Activated CD4-positive, alpha-beta memory T cell treated with anti-CD3 and anti-CD28 coated beads for 36 hours (primary cell): ENCODE data around the gene TC2N. TPM values are rescaled to one million over a fixed set of nuclear protein-coding genes. Genes with fewer than 3 reads are reported as not detected.

Experiments used
- CTCF ChIA-PET: fragments of 350-600 bp; sonication (Branson Sonifier 250); formaldehyde crosslinking; loops from one replicate; lab custom pipeline; 2021; ENCODE audit warnings: antibody characterized with exemption, inconsistent platforms; lab: Charles Lee
- POLR2A ChIA-PET: fragments of 350-600 bp; sonication (Branson Sonifier 250); formaldehyde crosslinking; loops from one replicate; lab custom pipeline; 2021; ENCODE audit warnings: antibody characterized with exemption; lab: Charles Lee
- DNase-seq: peaks from one replicate; pipeline ENCODE4 v3.0.0-alpha.2; 2020
- H3K27ac Mint-ChIP-seq: one replicate; pipeline ENCODE4 v1.8.0; 2021; ENCODE audit warnings: mixed read lengths
- H3K27me3 Mint-ChIP-seq: one replicate; pipeline ENCODE4 v1.8.0; 2021; ENCODE audit warnings: mixed read lengths
- H3K36me3 Mint-ChIP-seq: one replicate; pipeline ENCODE4 v1.8.0; 2021; ENCODE audit warnings: mixed read lengths
- H3K4me1 Mint-ChIP-seq: one replicate; pipeline ENCODE4 v1.8.0; 2021; ENCODE audit warnings: low read depth, mixed read lengths
- H3K4me3 Mint-ChIP-seq: one replicate; pipeline ENCODE4 v1.8.0; 2021; ENCODE audit warnings: mild to moderate bottlenecking, mixed read lengths
- H3K9me3 Mint-ChIP-seq: one replicate; pipeline ENCODE4 v1.8.0; 2021; ENCODE audit warnings: mixed read lengths
- intact Hi-C: fragments of 100-400 bp; cut with micrococcal nuclease; formaldehyde crosslinking; loops from one replicate; pipeline ENCODE4 v1.15.1; 2023
- total RNA-seq, 2 experiments: library from RNA; stranded (reverse); gene quantifications; one replicate each; pipeline ENCODE4 v1.2.3, GENCODE V29; 2021

Gene TC2N
- total RNA-seq: 10 to 100 TPM; 44.9 to 46.6 TPM

DNA sequence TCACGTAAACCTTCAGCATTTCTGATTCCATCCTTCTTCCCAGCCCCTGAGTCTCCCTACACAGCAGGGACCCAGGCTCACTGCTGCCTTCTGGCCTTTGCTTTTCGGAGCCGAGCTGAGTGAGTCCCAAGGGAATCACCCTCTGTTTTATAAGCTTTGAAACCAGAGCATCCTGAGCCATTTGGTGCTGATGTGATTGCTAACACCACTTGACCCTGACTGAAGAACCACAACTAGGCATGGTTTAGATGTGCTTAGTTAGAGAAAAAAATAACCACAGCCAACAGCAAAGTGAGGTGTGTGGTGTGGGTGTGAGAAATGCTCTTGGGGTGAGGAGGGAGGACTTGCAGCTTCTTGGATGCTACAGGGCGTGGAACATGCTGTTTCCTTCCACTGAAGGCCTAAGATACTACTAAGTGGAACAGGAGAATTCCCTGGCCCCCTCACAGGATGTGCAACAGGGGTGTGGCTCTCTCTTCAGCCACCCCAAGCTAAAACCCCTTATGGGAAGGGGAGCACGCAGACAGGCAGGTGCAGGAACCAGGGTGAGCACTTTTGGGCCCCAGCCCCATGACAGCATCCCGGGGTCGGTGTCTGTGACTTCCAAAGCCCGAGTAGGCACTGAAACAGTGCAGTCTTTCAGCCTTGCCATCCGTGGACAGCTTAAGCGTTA, at the start of gene TC2N:
TC2N (minus strand) TSS at position 221 of the 673 bp plus-strand sequence. CDS start 53,767 bp downstream, outside the sequence.
- peak within 1 kb of the TSS; percentile 94 for H3K27ac Mint-ChIP-seq
- H3K36me3 Mint-ChIP-seq: peaks cover 3% of the 10 kb centered on the region

DNA sequence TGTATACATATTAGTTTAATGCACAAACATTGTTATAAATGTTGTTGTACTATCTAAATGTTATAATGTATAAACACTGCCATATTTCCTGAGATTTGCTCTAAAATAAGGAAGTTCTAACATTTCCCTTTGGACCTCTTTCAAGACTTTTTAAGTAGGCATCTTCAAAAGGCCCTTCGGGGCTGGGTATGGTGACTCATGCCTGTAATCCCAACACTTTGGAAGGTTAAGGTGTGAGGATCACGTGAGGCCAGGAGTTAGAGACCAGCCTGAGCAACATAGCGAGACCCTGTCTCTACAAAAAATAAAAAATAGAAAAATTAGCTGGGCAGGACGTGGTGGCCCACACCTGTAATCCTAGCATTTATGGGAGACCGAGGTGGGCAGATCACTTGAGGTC, 44.7 kb upstream of the TC2N start:
- Mint-ChIP-seq H3K36me3 (no peaks in the 10 kb centered on the region), H3K9me3 (no peaks in the 10 kb centered on the region), H3K27me3 (no peaks in the 10 kb centered on the region), H3K4me1 (peaks cover 5% of the 10 kb centered on the region), H3K27ac (no peak overlapping the region), H3K4me3 (no peak overlapping the region)
- DNase-seq: no peak
- CTCF ChIA-PET: interaction anchor here (0.7 to 2.4 kb wide), 22 partner anchors 10 to 735 kb away, joined by 3 to 14 read pairs (median 4); no protein-coding TSS in a partner anchor
- POLR2A ChIA-PET: interaction anchor here (1.4 kb wide), 1 partner anchor 53 kb away, joined by 5 read pairs; no protein-coding TSS in a partner anchor
- intact Hi-C loops: loop anchor here (5.0 kb wide), 2 partner anchors 40 to 260 kb away; no protein-coding TSS in a partner anchor

More for the DNA sequence above, at the start of gene TC2N:
- Mint-ChIP-seq H3K4me1 (peaks cover 93% of the 10 kb centered on the region), H3K27me3 (no peaks in the 10 kb centered on the region), H3K4me3 (peak within 1 kb of the TSS; percentile 87), H3K9me3 (no peaks in the 10 kb centered on the region)
- CTCF ChIA-PET: interaction anchor here (0.7 to 2.5 kb wide), 4 partner anchors 9 to 44 kb away, joined by 4 to 8 read pairs (median 4); no protein-coding TSS in a partner anchor
- POLR2A ChIA-PET: interaction anchor here (0.7 to 1.9 kb wide), 7 partner anchors 9 to 371 kb away, joined by 3 to 7 read pairs (median 3); no protein-coding TSS in a partner anchor
- intact Hi-C loops: loop anchor here (1.0 to 10.0 kb wide), 6 partner anchors 31 to 1483 kb away; partner anchors contain the start of gene PPP4R3A
- peak; percentile 79 for DNase-seq

DNA sequence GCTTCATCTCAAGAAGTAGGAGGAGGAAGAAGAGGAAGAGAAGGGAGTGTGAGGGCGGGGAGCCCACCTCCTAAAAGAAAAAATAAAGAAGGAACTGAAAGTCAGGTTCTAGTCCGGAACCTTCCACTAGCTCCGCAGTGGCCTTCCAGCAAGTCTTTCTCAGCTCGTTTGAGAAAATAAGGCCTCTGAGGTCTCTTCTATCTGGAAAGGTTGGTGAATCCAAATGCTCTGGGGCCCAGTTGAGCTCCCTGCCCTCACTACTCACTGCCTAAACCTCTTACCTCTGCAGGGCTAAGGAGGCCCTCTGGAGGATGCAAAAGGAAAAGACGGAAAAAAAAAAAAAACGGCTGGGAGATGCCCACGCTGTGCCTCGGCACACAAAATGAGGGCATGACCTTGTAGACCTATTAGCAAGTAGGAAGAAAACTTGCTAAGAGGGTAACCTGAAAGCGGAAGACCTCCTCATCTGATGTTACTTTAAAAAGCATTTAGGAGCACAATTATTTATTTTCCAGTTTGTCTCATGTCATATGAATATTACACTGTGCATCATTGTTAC, 44.2 kb upstream of the TC2N start:
- intact Hi-C loops: loop anchor here (5.0 kb wide), 2 partner anchors 39 to 259 kb away; no protein-coding TSS in a partner anchor
- no peak overlapping the region for H3K4me3 Mint-ChIP-seq
- ChIA-PET CTCF (interaction anchor here (0.5 to 2.4 kb wide), 42 partner anchors 12 to 734 kb away, joined by 3 to 14 read pairs (median 4); partner anchors contain the start of gene TC2N), POLR2A (interaction anchor here (1.4 kb wide), 1 partner anchor 53 kb away, joined by 5 read pairs; no protein-coding TSS in a partner anchor)
- H3K9me3 Mint-ChIP-seq: no peaks in the 10 kb centered on the region
- no peaks in the 10 kb centered on the region for H3K36me3 Mint-ChIP-seq
- no peak overlapping the region for H3K27ac Mint-ChIP-seq
- H3K27me3 Mint-ChIP-seq: no peaks in the 10 kb centered on the region
- peak; percentile 55 for DNase-seq
- H3K4me1 Mint-ChIP-seq: peaks cover 5% of the 10 kb centered on the region

DNA sequence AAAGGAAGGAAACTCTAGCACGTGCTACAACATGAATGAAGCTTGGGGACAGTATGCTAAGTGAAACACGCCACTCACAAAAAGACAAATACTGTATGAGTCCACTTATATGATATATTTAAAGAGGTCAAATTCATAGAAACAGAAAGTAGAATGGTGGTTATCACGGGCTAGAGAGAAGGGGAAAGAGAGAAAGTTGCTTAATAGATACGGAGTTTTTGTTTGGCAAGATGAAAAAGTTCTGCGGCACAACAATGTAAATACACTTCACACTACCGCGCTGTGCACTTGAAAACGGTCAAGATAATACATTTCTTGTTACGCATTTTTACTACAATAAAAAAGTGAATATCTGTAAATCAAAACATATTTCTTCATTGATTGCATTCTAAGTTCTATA, 42.9 kb upstream of the TC2N start:
- intact Hi-C loops: loop anchor here (5.0 kb wide), 2 partner anchors 38 to 258 kb away; no protein-coding TSS in a partner anchor
- no peak for DNase-seq
- Mint-ChIP-seq H3K4me1 (peaks cover 5% of the 10 kb centered on the region), H3K36me3 (no peaks in the 10 kb centered on the region), H3K27me3 (no peaks in the 10 kb centered on the region), H3K9me3 (no peaks in the 10 kb centered on the region), H3K4me3 (no peak overlapping the region), H3K27ac (no peak overlapping the region)
- CTCF ChIA-PET: interaction anchor here (1.6 to 2.4 kb wide), 4 partner anchors 11 to 260 kb away, joined by 4 to 11 read pairs (median 4); no protein-coding TSS in a partner anchor
- POLR2A ChIA-PET: no interaction called here

DNA sequence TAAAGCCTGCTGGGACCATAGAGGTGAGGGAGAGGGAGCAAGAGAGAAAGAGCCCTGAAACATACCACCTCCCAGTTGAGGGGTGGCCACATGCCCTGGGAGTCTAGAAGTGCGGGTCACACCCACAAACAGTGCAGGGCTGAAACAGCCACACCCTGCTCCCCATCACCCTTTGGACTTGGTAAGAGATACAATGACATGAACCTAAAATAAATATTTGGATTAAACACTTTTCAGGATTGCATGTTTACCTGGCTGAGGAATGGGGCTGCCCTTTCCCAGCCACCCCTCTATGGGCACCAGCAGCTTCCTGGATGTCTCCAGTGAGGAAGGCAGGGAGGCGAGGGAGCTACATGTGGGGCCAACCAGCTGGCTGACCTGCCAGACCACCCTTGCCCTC, 39.0 kb upstream of the TC2N start:
- no peak overlapping the region for H3K27ac Mint-ChIP-seq
- H3K4me3 Mint-ChIP-seq: no peak overlapping the region
- POLR2A ChIA-PET: no interaction called here

DNA sequence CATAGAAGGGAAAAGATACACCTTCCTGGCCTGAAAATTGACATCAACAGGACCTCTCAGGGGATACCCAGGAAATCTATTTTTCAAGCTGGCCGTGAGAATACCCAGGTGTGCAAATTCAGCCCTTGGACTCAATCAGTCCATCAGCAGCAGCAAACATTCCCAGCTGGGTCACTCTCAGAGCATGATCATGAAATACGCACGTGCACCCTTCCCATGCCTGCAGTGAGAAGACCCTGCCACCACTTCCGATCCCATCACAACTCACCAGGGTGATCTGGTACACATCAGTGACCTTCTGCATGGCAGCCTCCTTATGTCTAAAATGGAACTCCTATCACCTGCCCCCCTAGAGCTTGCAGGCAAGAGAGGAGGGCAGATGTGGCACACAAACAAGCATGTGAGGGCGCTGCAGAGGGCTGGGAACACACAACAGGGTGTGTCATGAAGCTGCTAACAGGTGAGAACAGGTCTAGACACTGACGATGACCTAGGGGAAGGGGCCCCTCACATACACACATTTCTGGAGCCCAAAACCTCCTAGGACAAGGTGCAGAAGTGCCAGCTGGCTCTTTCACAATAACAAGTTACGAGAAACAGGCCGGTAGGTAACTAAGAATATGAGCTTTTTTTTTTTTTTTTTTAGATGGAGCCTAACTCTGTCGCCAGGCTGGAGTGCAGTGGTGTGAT, 37.8 kb upstream of the TC2N start:
- no peaks in the 10 kb centered on the region for H3K27me3 Mint-ChIP-seq
- ChIA-PET CTCF (interaction anchor here (0.6 kb wide), 1 partner anchor 371 kb away, joined by 3 read pairs; no protein-coding TSS in a partner anchor), POLR2A (interaction anchor here (0.6 kb wide), 1 partner anchor 133 kb away, joined by 3 read pairs; no protein-coding TSS in a partner anchor)
- no peak overlapping the region for H3K4me3 Mint-ChIP-seq
- no peaks in the 10 kb centered on the region for H3K9me3 Mint-ChIP-seq
- DNase-seq: no peak
- H3K27ac Mint-ChIP-seq: no peak overlapping the region
- H3K4me1 Mint-ChIP-seq: no peaks in the 10 kb centered on the region
- no peaks in the 10 kb centered on the region for H3K36me3 Mint-ChIP-seq
- intact Hi-C loops: no loop called here

More for the DNA sequence above, 39.0 kb upstream of the TC2N start:
- H3K4me1 Mint-ChIP-seq: peaks cover 2% of the 10 kb centered on the region
- intact Hi-C loops: no loop called here
- no peaks in the 10 kb centered on the region for H3K9me3 Mint-ChIP-seq
- H3K36me3 Mint-ChIP-seq: no peaks in the 10 kb centered on the region
- no peaks in the 10 kb centered on the region for H3K27me3 Mint-ChIP-seq
- DNase-seq: no peak
- CTCF ChIA-PET: no interaction called here

DNA sequence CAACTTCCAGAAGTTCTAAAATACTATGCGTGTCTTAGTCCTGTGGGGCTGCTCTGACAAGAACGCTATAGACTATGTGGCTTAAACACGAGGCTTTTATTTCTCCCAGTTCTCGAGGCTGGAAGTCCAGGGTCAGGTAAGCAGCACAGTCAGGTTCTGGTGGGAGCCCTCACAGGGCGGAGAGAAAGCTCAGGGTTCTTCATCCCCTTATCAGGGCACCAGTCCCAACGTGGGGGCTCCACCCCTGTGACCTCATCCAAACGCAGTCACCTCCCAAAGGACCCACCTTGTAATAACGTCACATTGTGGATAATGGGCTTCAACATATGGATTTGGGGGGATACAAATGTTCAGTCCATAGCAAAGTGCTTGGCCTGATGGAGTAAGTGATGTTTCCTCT, 37.1 kb upstream of the TC2N start:
- Mint-ChIP-seq H3K27ac (no peak overlapping the region), H3K36me3 (no peaks in the 10 kb centered on the region), H3K9me3 (no peaks in the 10 kb centered on the region), H3K4me3 (no peak overlapping the region), H3K27me3 (no peaks in the 10 kb centered on the region), H3K4me1 (no peaks in the 10 kb centered on the region)
- intact Hi-C loops: no loop called here
- ChIA-PET CTCF (no interaction called here), POLR2A (interaction anchor here (0.6 kb wide), 1 partner anchor 132 kb away, joined by 3 read pairs; no protein-coding TSS in a partner anchor)
- no peak for DNase-seq

DNA sequence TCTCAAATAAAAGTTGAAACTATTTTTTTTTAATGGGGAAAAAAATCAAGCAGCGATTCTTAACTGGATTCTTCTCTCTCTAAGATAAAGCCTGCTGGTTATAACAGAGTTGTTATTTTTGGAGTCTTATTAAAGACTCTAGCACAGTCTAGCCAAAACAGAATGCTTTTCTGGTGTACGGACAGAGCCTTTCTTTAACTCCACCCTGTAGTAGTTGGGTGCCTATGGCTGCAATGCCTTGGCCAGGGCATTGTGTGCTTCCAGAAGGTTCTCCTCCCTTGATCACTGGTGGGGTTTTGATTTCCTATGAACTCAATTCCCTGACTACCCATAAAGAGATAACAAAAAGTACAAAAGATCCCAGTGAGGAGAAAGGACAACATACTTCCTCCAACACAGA, 35.7 kb upstream of the TC2N start:
- DNase-seq: no peak
- no peaks in the 10 kb centered on the region for H3K36me3 Mint-ChIP-seq
- ChIA-PET POLR2A (no interaction called here), CTCF (no interaction called here)
- H3K4me1 Mint-ChIP-seq: no peaks in the 10 kb centered on the region
- intact Hi-C loops: no loop called here
- H3K27me3 Mint-ChIP-seq: no peaks in the 10 kb centered on the region
- H3K4me3 Mint-ChIP-seq: no peak overlapping the region
- no peaks in the 10 kb centered on the region for H3K9me3 Mint-ChIP-seq
- H3K27ac Mint-ChIP-seq: no peak overlapping the region

DNA sequence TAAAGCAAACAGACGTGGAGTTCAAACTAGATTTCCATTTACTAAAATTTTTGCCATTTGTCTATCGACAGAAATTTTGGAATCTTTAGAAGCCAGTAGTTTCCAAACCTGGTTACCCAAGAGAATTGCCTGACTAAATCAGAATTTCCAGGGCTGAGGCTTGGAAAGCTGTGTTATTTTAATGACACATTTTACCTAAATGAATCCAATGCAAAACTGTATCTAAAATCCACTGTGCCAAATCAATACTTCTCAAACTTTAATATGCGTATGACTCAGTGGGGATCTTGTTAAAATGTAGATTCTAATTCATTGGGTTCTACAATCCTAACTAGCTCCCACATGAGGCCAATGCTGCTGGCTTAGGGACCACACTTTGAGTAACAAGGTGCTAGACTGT, 35.0 kb upstream of the TC2N start:
- Mint-ChIP-seq H3K4me1 (no peaks in the 10 kb centered on the region), H3K27ac (no peak overlapping the region), H3K9me3 (no peaks in the 10 kb centered on the region), H3K27me3 (no peaks in the 10 kb centered on the region), H3K4me3 (no peak overlapping the region), H3K36me3 (no peaks in the 10 kb centered on the region)
- intact Hi-C loops: no loop called here
- ChIA-PET POLR2A (no interaction called here), CTCF (interaction anchor here (1.0 to 1.2 kb wide), 3 partner anchors 10 to 13 kb away, joined by 3 to 4 read pairs (median 3); no protein-coding TSS in a partner anchor)
- no peak for DNase-seq

DNA sequence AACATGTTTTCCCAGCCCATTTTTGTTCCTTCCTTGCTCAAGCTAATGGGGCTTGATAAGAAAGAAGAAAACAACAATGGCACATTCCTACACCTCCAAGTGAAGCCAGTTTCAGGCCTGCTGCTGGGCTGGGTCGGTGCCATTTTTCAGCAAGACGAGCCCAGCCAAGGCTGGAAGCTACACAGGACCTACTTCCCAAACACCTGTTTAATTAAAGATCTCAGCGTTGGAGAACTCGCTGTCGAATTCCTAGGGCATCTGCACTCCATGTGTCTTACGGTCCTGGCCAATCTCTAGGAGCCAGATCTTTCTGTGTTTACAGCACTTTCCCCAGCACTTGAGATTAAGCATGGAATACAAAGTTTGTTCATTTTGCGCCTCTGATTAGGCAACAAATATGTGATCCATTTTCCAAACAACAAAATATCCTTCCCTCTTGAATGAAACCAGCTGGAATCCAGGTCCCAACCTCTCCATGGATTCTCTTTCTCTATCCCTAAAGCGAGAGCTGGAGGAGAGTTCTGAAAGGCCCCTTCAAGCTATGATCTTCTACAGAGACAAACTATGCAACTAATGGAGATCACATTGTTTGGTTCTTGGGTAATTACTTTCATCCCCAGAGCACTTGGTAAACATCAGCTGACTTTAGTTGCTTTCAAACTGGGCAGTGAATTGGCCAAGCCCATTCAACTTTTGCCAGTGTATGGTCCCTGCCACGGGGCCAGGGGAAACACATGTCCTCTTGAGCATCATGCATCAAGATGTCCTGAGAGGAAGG, 34.3 kb upstream of the TC2N start:
- CTCF ChIA-PET: interaction anchor here (1.0 to 1.2 kb wide), 3 partner anchors 10 to 14 kb away, joined by 3 to 4 read pairs (median 3); no protein-coding TSS in a partner anchor
- no peaks in the 10 kb centered on the region for H3K36me3 Mint-ChIP-seq
- no peak overlapping the region for H3K4me3 Mint-ChIP-seq
- no peaks in the 10 kb centered on the region for H3K9me3 Mint-ChIP-seq
- no peak for DNase-seq
- H3K4me1 Mint-ChIP-seq: no peaks in the 10 kb centered on the region
- intact Hi-C loops: no loop called here
- H3K27ac Mint-ChIP-seq: no peak overlapping the region
- no peaks in the 10 kb centered on the region for H3K27me3 Mint-ChIP-seq
- POLR2A ChIA-PET: no interaction called here

DNA sequence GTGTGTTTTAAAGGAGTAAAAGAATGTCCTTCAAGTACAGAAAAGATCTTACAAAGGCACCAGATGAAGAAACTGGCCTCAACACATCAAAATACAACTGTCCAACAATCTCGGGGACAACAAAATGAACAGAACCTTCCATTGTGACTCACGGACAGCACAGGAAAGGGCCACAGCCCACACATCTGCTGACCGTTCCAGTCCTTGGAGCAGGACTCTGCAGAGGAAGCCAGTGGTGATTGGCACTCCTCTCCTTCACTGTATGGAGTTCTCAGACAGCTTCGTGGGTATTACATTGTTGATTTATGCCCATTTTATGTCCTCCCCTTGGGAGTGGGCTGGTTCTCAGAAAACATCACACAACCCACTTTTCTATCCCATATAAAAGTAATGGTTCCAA, 32.5 kb upstream of the TC2N start:
- no peak overlapping the region for H3K27ac Mint-ChIP-seq
- POLR2A ChIA-PET: interaction anchor here (0.8 kb wide), 1 partner anchor 16 kb away, joined by 3 read pairs; no protein-coding TSS in a partner anchor
- intact Hi-C loops: loop anchor here (5.0 kb wide), 1 partner anchor 248 kb away; no protein-coding TSS in a partner anchor
- H3K4me1 Mint-ChIP-seq: peaks cover 3% of the 10 kb centered on the region
- no peak overlapping the region for H3K4me3 Mint-ChIP-seq
- no peaks in the 10 kb centered on the region for H3K36me3 Mint-ChIP-seq
- CTCF ChIA-PET: interaction anchor here (1.0 to 2.2 kb wide), 5 partner anchors 9 to 250 kb away, joined by 3 to 13 read pairs (median 4); no protein-coding TSS in a partner anchor
- H3K27me3 Mint-ChIP-seq: no peaks in the 10 kb centered on the region
- no peak for DNase-seq
- no peaks in the 10 kb centered on the region for H3K9me3 Mint-ChIP-seq
